Stimulated activated naive CD4-positive, alpha-beta T cell treated with Interleukin-2 at 50 U/mL for 16 hours (primary cell): ENCODE measurements around the gene ZNF831.

ENCODE experiments used
- DNase-seq: peaks from one replicate; lab custom pipeline; 2025; lab: John Stamatoyannopoulos, UW

The ZNF831 gene

DNA sequence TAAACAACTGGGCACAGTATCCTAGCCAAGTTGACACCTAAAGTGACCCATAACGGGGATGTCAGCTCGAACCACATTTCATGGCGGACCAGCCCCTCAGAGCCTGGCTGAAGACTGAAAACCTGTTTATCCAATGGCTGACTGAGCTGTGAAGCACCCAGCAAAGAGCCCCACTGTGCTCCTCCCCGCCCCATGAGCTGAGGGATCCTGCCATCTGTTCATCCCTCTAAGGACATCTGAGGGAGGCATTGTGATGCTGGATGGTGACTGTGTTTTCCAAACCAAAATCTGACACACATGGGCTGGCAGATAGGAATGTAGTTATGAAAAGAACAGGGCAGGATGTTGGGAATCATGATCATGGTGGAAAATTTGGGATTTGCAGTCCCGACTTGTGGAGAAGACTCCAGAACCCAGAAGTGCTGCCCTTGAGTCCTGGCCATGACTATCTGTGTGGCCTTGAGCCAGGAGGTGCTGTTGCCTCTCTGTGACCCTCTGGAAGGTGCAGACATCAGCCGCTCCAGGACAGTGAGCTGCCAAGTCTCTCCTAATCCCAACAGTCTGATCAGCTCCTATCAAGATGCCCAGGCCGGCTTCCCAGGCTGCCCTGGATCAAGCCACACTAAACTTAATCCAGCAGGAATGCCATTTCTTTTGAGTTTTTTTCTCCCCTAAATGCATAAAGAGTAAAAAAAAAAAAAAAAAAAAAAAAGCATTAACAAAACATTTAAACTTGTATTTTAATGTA is 142.5 kb downstream of the ZNF831 start:
- no peak for DNase-seq

DNA sequence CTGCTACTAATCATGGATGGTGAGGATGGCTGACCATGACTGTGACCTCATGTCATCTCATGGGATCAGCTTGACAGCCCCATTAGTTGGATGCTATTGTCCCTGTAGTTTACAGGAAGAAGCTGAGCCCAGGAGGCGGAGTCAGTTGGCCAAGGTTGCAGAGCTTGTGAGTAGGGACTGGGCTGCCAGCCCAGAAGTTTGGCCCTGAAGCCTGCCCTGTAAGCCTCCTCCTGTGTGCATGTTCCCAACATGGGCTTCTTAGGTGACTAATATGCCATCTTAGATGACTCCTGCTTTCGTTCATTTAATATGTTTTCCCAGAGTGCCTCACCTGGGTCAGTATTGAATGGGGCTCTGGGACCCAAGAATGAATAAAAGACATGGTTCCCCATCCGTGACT is 143.6 kb downstream of the ZNF831 start:
- DNase-seq: no peak
